GM19351 (cell line): ENCODE measurements around the gene OSBPL1A.

Experiments
- ATAC-seq: cut with Tn5 transposase; IDR thresholded peaks from one replicate; pipeline ENCODE4 v1.9.1; 2021; ENCODE audit warnings: mild to moderate bottlenecking, moderate library complexity; ENCODE audit not compliant: unreplicated experiment

The OSBPL1A gene

GRCh38 chr18:24138409-24138788, 259.2 kb downstream of the OSBPL1A start:
- no peak for ATAC-seq

GRCh38 chr18:24136967-24137373, 260.7 kb downstream of the OSBPL1A start:
- no peak for ATAC-seq

GRCh38 chr18:24130494-24130893, 267.1 kb downstream of the OSBPL1A start:
- no peak for ATAC-seq

GRCh38 chr18:24128700-24129099, 268.9 kb downstream of the OSBPL1A start:
- ATAC-seq, result no peak

GRCh38 chr18:24127735-24128134, 269.9 kb downstream of the OSBPL1A start:
- ATAC-seq, result no peak

GRCh38 chr18:24126155-24126961, 271.3 kb downstream of the OSBPL1A start:
- no peak for ATAC-seq

- ATAC-seq, result no peak
Measured at GRCh38 chr18:24121625-24122024, 276.0 kb downstream of the OSBPL1A start.

GRCh38 chr18:24120676-24121075, 276.9 kb downstream of the OSBPL1A start:
- ATAC-seq, result no peak

GRCh38 chr18:24118750-24119577, 278.7 kb downstream of the OSBPL1A start:
- peak; percentile 84 for ATAC-seq

GRCh38 chr18:24115628-24116027, 282.0 kb downstream of the OSBPL1A start:
- ATAC-seq, result no peak

GRCh38 chr18:24114924-24115549, 282.6 kb downstream of the OSBPL1A start:
- no peak for ATAC-seq

GRCh38 chr18:24112874-24113615, 284.6 kb downstream of the OSBPL1A start:
- ATAC-seq, result no peak

GRCh38 chr18:24112464-24112863, 285.2 kb downstream of the OSBPL1A start:
- ATAC-seq, result no peak
